K562 (cell line): Measurements from ENCODE around the gene GLYATL1. TPM values are rescaled to one million over a fixed set of nuclear protein-coding genes. Genes with fewer than 3 reads are reported as not detected.

ENCODE experiments used
- ARID1B ChIP-seq: fragments of 450-650 bp; IDR thresholded peaks from 2 replicates; pipeline ENCODE4 v1.6.1; 2016; ENCODE audit warnings: antibody characterized with exemption, mild to moderate bottlenecking, inconsistent platforms
- ATF1 ChIP-seq, 2 experiments: fragments of 450-650 bp in 1 of 2; IDR thresholded peaks; 2 replicates each; pipeline ENCODE4 v1.6.1; 2016; ENCODE audit warnings: missing compliant biosample characterization in 1 of 2, missing genetic modification characterization in 1 of 2
- EGR1 ChIP-seq: fragments of 450-650 bp; conservative IDR thresholded peaks from 2 replicates; pipeline ENCODE4 v1.6.1; 2017; ENCODE audit warnings: mild to moderate bottlenecking
- EHMT2 ChIP-seq: fragments of 450-650 bp; IDR thresholded peaks from 2 replicates; pipeline ENCODE4 v1.6.1; 2018; ENCODE audit warnings: antibody characterized with exemption
- FOXA1 ChIP-seq: fragments of 450-650 bp; IDR thresholded peaks from 2 replicates; pipeline ENCODE4 v1.6.1; 2016; ENCODE audit warnings: mild to moderate bottlenecking, borderline replicate concordance
- KLF16 ChIP-seq: IDR thresholded peaks from 2 replicates; pipeline ENCODE4 v1.6.1; 2016; ENCODE audit warnings: antibody characterized with exemption
- MGA ChIP-seq: fragments of 450-650 bp; IDR thresholded peaks from 2 replicates; pipeline ENCODE4 v1.6.1; 2016; ENCODE audit warnings: mild to moderate bottlenecking, moderate library complexity
- RCOR1 ChIP-seq, 2 experiments: IDR thresholded peaks; 2 replicates each; pipeline ENCODE4 v1.6.1; 2012; ENCODE audit warnings: low read depth in 2 of 2, low read length in 2 of 2, borderline replicate concordance in 1 of 2, improper control_type of control experiment in 1 of 2
- RHOXF2B ChIP-seq: fragments of 250-450 bp; sonication (Bioruptor Pico); conservative IDR thresholded peaks from 2 replicates; pipeline ENCODE4 v1.5.1; 2021
- UBTF ChIP-seq, 2 experiments: IDR thresholded peaks; 2 replicates each; pipeline ENCODE4 v1.6.1; 2012; ENCODE audit warnings: improper control_type of control experiment in 2 of 2, low read depth in 2 of 2, low read length in 2 of 2, borderline replicate concordance in 1 of 2
- ZNF280B ChIP-seq: fragments of 250-450 bp; sonication (Bioruptor Pico); IDR thresholded peaks from 2 replicates; pipeline ENCODE4 v1.5.1; 2021; ENCODE audit warnings: mild to moderate bottlenecking
- ZNF551 ChIP-seq: fragments of 250-450 bp; sonication (Bioruptor Pico); IDR thresholded peaks from 2 replicates; pipeline ENCODE4 v1.5.0; 2021; ENCODE audit warnings: mild to moderate bottlenecking, moderate library complexity
- polyA plus RNA-seq, 8 experiments: library from polyadenylated mRNA; depleted of rRNA in 4 of 8; stranded (reverse) in 5 of 8; unstranded in 3 of 8; fragments of >200 nt; fragmentation: Nextera tagmentation in 2 of 8; fragmentation: Illumina TruSeq in 1 of 8; extraction: Ambion mirVana in 2 of 8; extraction: Trizol in 1 of 8; gene quantifications; 2 replicates each; pipeline versions ENCODE4 v1.2.1 to v1.2.3, GENCODE V29; 2011 to 2014; ENCODE audit warnings: inconsistent platforms in 1 of 8, missing spikeins in 1 of 8
- total RNA-seq, 7 experiments: library from RNA; depleted of rRNA in 6 of 7; stranded (reverse); fragments of >200 nt in 6 of 7; fragmentation: Illumina TruSeq in 2 of 7; extraction: Trizol in 2 of 7; gene quantifications; 2 replicates each; pipeline versions ENCODE4 v1.2.1 to v1.2.3, GENCODE V29; 2011 to 2021; ENCODE audit warnings: low replicate concordance in 1 of 7
- TF ChIP-seq, protein P1 (sequence below): sonication (generic); formaldehyde crosslinking; IDR thresholded peaks from 2 replicates; pipeline ENCODE4 v1.9.0; 2022; ENCODE audit warnings: mild to moderate bottlenecking, missing genetic modification reagents

The GLYATL1 gene
- total and polyA plus RNA-seq, 9 of the 15 experiments (the other 6 are each of a cell fraction or from before 2014, with no cell fraction given): not detected

DNA sequence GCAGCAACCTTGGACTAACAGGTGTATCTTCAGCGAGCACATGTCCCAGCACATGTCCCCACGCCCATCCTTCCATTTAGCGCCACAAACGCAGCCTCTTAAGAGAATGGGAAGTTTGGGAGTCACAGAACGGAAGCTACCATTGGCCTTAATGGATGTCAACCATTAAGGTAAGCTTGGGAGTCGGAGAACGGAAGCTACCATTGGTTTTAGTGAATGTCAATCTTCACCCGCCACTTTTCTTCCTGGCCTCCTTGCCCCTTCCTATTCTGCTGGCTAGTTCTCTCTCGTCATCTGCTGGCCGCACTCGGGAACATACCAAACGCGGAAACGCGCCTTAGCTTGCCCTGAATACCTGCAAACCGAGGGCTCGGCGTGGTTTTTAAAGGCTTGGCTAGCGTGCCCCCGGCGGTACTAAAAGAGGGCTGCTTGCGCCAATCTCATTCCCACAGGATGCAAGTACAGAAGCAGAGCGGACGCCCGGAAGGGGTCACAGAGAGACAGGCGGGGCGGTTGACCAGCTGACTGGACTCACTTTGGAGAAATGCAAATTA is 24.3 kb downstream of the GLYATL1 start (continued):
- no peak for TF ChIP-seq UBTF (IDR thresholded peaks at IDR 0.05; ENCODE audit: borderline replicate concordance in 1 of 2, low read depth in 2 of 2, low read length in 2 of 2)
- no peak for TF ChIP-seq ARID1B
- TF ChIP-seq MGA: peak; percentile 76
- TF ChIP-seq RHOXF2B: no peak
- no peak for TF ChIP-seq ZNF280B (CRISPR knock-in tag)
- TF ChIP-seq, protein P1, sequence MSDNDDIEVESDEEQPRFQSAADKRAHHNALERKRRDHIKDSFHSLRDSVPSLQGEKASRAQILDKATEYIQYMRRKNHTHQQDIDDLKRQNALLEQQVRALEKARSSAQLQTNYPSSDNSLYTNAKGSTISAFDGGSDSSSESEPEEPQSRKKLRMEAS (CRISPR knock-in tag): no peak
- TF ChIP-seq ATF1 (CRISPR knock-in tag; IDR thresholded peaks at IDR 0.05): no peak
- TF ChIP-seq ATF1 (tag; IDR thresholded peaks at IDR 0.05): peak; percentile 26; the same call in 1 of the 2 replicates
- TF ChIP-seq ZNF551 (CRISPR knock-in tag): no peak
- no peak for TF ChIP-seq EHMT2
- no peak for TF ChIP-seq KLF16
- no peak for TF ChIP-seq RCOR1 (IDR thresholded peaks at IDR 0.05; ENCODE audit: borderline replicate concordance in 1 of 2, low read depth in 2 of 2, low read length in 2 of 2)
- TF ChIP-seq EGR1: no peak
- no peak for TF ChIP-seq FOXA1
